H9 (cell line): ENCODE measurements around the gene PSMD7. TPM values are rescaled to one million over a fixed set of nuclear protein-coding genes. Genes with fewer than 3 reads are reported as not detected.

ENCODE experiments used
- DNase-seq: peaks from one replicate; pipeline ENCODE4 v3.0.0-alpha.2; 2017
- H2AFZ ChIP-seq: one replicate; pipeline ENCODE4 v1.6.1; 2013; ENCODE audit warnings: mild to moderate bottlenecking, low read length, control low read depth, moderate library complexity
- H2AK5ac ChIP-seq: 2 replicates; pipeline ENCODE4 v1.6.1; 2013; ENCODE audit warnings: low read length, control low read depth, mixed read lengths; ENCODE audit not compliant: insufficient read length
- H2BK120ac ChIP-seq: one replicate; pipeline ENCODE4 v1.6.1; 2013; ENCODE audit warnings: low read depth, mild to moderate bottlenecking, low read length, control low read depth, inconsistent platforms; ENCODE audit not compliant: poor library complexity, severe bottlenecking
- H2BK12ac ChIP-seq: 2 replicates; pipeline ENCODE4 v1.6.1; 2013; ENCODE audit warnings: low read length, control low read depth, mixed read lengths, low read depth; ENCODE audit not compliant: insufficient read length
- H2BK15ac ChIP-seq: 2 replicates; pipeline ENCODE4 v1.6.1; 2013; ENCODE audit warnings: low read depth, low read length, control low read depth
- H2BK20ac ChIP-seq: one replicate; pipeline ENCODE4 v1.6.1; 2013; ENCODE audit warnings: low read depth, mild to moderate bottlenecking, low read length, control low read depth, inconsistent platforms; ENCODE audit not compliant: poor library complexity, severe bottlenecking
- H2BK5ac ChIP-seq: 2 replicates; pipeline ENCODE4 v1.6.1; 2013; ENCODE audit warnings: low read length, control low read depth, mixed read lengths; ENCODE audit not compliant: insufficient read length
- H3K14ac ChIP-seq: 2 replicates; pipeline ENCODE4 v1.6.1; 2013; ENCODE audit warnings: low read length, control low read depth; ENCODE audit not compliant: insufficient read depth
- H3K18ac ChIP-seq: 2 replicates; pipeline ENCODE4 v1.6.1; 2013; ENCODE audit warnings: low read depth, mild to moderate bottlenecking, mixed read lengths, low read length, control low read depth; ENCODE audit not compliant: insufficient read length
- H3K23ac ChIP-seq: 2 replicates; pipeline ENCODE4 v1.6.1; 2013; ENCODE audit warnings: low read length, control low read depth, mixed read lengths, low read depth; ENCODE audit not compliant: insufficient read length
- H3K23me2 ChIP-seq: 2 replicates; pipeline ENCODE4 v1.6.1; 2013; ENCODE audit warnings: low read depth, mild to moderate bottlenecking, mixed read lengths, low read length, control low read depth; ENCODE audit not compliant: insufficient read length, poor library complexity, severe bottlenecking
- H3K27ac ChIP-seq: 2 replicates; pipeline ENCODE4 v1.5.1; 2013; ENCODE audit warnings: low read length, control low read depth, mixed read lengths, low read depth; ENCODE audit not compliant: insufficient read length
- H3K27me3 ChIP-seq: 2 replicates; pipeline ENCODE4 v1.6.1; 2013; ENCODE audit warnings: low read length, control low read depth, inconsistent platforms; ENCODE audit not compliant: insufficient read depth
- H3K4ac ChIP-seq: 2 replicates; pipeline ENCODE4 v1.6.1; 2013; ENCODE audit warnings: low read depth, mild to moderate bottlenecking, control low read depth, inconsistent platforms, low read length, moderate library complexity
- H3K4me1 ChIP-seq: 2 replicates; pipeline ENCODE4 v1.6.1; 2013; ENCODE audit warnings: low read length, control low read depth, inconsistent platforms; ENCODE audit not compliant: insufficient read depth
- H3K4me2 ChIP-seq: 2 replicates; pipeline ENCODE4 v1.6.1; 2013; ENCODE audit warnings: low read length, control low read depth, mixed read lengths; ENCODE audit not compliant: insufficient read length, insufficient read depth
- H3K56ac ChIP-seq: 2 replicates; pipeline ENCODE4 v1.6.1; 2013; ENCODE audit warnings: low read depth, mild to moderate bottlenecking, mixed read lengths, low read length, control low read depth; ENCODE audit not compliant: insufficient read length
- H3K79me1 ChIP-seq: 2 replicates; pipeline ENCODE4 v1.6.1; 2013; ENCODE audit warnings: low read depth, mild to moderate bottlenecking, moderate library complexity, low read length, control low read depth, inconsistent platforms; ENCODE audit not compliant: insufficient read depth, poor library complexity, severe bottlenecking
- H3K79me2 ChIP-seq: 2 replicates; pipeline ENCODE4 v1.6.1; 2013; ENCODE audit warnings: low read length, control low read depth, inconsistent platforms; ENCODE audit not compliant: insufficient read depth
- H3K9ac ChIP-seq: 2 replicates; pipeline ENCODE4 v1.6.1; 2013; ENCODE audit warnings: low read length, control low read depth, mixed read lengths; ENCODE audit not compliant: insufficient read length; ENCODE audit errors: extremely low read depth
- H3K9me3 ChIP-seq: one replicate; pipeline ENCODE4 v1.6.1; 2013; ENCODE audit warnings: low read depth, low read length, inconsistent platforms; ENCODE audit not compliant: control insufficient read depth
- H3T11ph ChIP-seq: one replicate; pipeline ENCODE4 v1.6.1; 2013; ENCODE audit warnings: mild to moderate bottlenecking, low read length, control low read depth, inconsistent platforms
- H4K20me1 ChIP-seq: one replicate; pipeline ENCODE4 v1.6.1; 2013; ENCODE audit not compliant: control insufficient read depth, insufficient read length, insufficient read depth
- H4K5ac ChIP-seq: 2 replicates; pipeline ENCODE4 v1.6.1; 2013; ENCODE audit warnings: low read depth, mild to moderate bottlenecking, mixed read lengths, low read length, control low read depth; ENCODE audit not compliant: insufficient read length
- H4K8ac ChIP-seq: replicated peaks from 2 replicates; pipeline ENCODE4 v1.6.1; 2013; ENCODE audit warnings: low read length, control low read depth, mixed read lengths, low read depth; ENCODE audit not compliant: insufficient read length
- H4K91ac ChIP-seq: 2 replicates; pipeline ENCODE4 v1.6.1; 2013; ENCODE audit warnings: low read depth, mild to moderate bottlenecking, moderate library complexity, mixed read lengths, low read length, control low read depth; ENCODE audit not compliant: insufficient read length
- H3K27ac Mint-ChIP-seq, 3 experiments: 2 replicates in 2 of 3; 3 replicates in 1 of 3; pipeline ENCODE4 v1.8.0; 2020 to 2021; ENCODE audit warnings: mixed read lengths in 3 of 3, mild to moderate bottlenecking in 1 of 3, moderate library complexity in 1 of 3
- H3K27me3 Mint-ChIP-seq: 2 replicates; pipeline ENCODE4 v1.8.0; 2021; ENCODE audit warnings: low read depth, mild to moderate bottlenecking, moderate library complexity, mixed read lengths
- H3K36me3 Mint-ChIP-seq, 3 experiments: 2 replicates in 2 of 3; 3 replicates in 1 of 3; pipeline ENCODE4 v1.8.0; 2020 to 2021; ENCODE audit warnings: low read depth in 3 of 3, mixed read lengths in 3 of 3; ENCODE audit not compliant: insufficient read depth in 1 of 3
- H3K4me1 Mint-ChIP-seq, 2 experiments: 2 replicates each; pipeline ENCODE4 v1.8.0; 2020; ENCODE audit warnings: mixed read lengths in 2 of 2
- H3K4me3 Mint-ChIP-seq, 2 experiments: 2 replicates in 1 of 2; 3 replicates in 1 of 2; pipeline ENCODE4 v1.8.0; 2020 to 2021; ENCODE audit warnings: mild to moderate bottlenecking in 2 of 2, mixed read lengths in 2 of 2, moderate library complexity in 1 of 2
- H3K9me3 Mint-ChIP-seq, 2 experiments: 2 replicates in 1 of 2; 3 replicates in 1 of 2; pipeline ENCODE4 v1.8.0; 2020; ENCODE audit warnings: mild to moderate bottlenecking in 2 of 2, mixed read lengths in 2 of 2, moderate library complexity in 1 of 2
- CTCF ChIP-seq: fragments of 200-600 bp; sonication (generic); conservative IDR thresholded peaks from 3 replicates; pipeline ENCODE4 v1.8.0; 2021; ENCODE audit warnings: antibody characterized with exemption, mild to moderate bottlenecking
- whole genome bisulfite sequencing: extraction: QIAGEN DNeasy Blood & Tissue Kit; methylation state at CpG from one replicate; pipeline ENCODE4 v1.1.7; 2013; ENCODE audit warnings: missing lambda C conversion rate, low lambda C conversion rate, mixed read lengths; ENCODE audit not compliant: insufficient read length; ENCODE audit errors: extremely low coverage; 5-methylcytosine and 5-hydroxymethylcytosine counted together
- total RNA-seq: library from RNA; stranded (reverse); gene quantifications from 2 replicates; pipeline ENCODE4 v1.2.1, GENCODE V29; 2021

Gene PSMD7
- total RNA-seq, 1 experiment from 2014 or later: 140 TPM

- Histone ChIP-seq H2BK120ac (no peak overlapping the region), H2BK12ac (no peak overlapping the region), H3K9ac (no peak overlapping the region), H4K8ac (no peak overlapping the region), H2BK20ac (no peak overlapping the region), H4K91ac (no peak overlapping the region), H2AFZ (no peak overlapping the region), H3K79me1 (no peaks in the 10 kb centered on the region), H3K27me3 (no peaks in the 10 kb centered on the region), H3K56ac (no peak overlapping the region), H2AK5ac (no peak overlapping the region), H3K27ac (no peak overlapping the region), H3K4me1 (no peaks in the 10 kb centered on the region), H2BK5ac (no peak overlapping the region), H3K23ac (no peak overlapping the region), H2BK15ac (no peak overlapping the region), H3K23me2 (no peaks in the 10 kb centered on the region), H3K18ac (no peak overlapping the region), H3K14ac (no peak overlapping the region), H3K4me2 (no peak overlapping the region), H3K9me3 (no peaks in the 10 kb centered on the region), H3K79me2 (no peaks in the 10 kb centered on the region), H4K5ac (no peak overlapping the region), H3K4ac (no peak overlapping the region), H4K20me1 (no peaks in the 10 kb centered on the region), H3T11ph (no peak overlapping the region)
- no CpG with 5 or more reads among the region's 5 CpGs for WGBS
- Mint-ChIP-seq H3K36me3 (peaks cover 6 to 11% (median 8%) of the 10 kb centered on the region in 3 experiments; a peak in 6 of 7 replicates), H3K27ac (no peak overlapping the region), H3K4me3 (no peak overlapping the region), H3K9me3 (peaks cover 8 to 14% of the 10 kb centered on the region in 2 experiments; a peak in 4 of 5 replicates), H3K27me3 (peaks cover 6% of the 10 kb centered on the region), H3K4me1 (peaks cover 6 to 7% of the 10 kb centered on the region in 2 experiments)
- TF ChIP-seq CTCF: no peak
- no peak for DNase-seq
Measured at GRCh38 chr16:74291176-74291575, 5.4 kb upstream of the PSMD7 start.
